NCI-H1417 treated with DMSO at 0.1 percent for 48 hours (cell line): Measurements from ENCODE around the gene PPP2R2C.

Experiments used
- DNase-seq: peaks from one replicate; lab custom pipeline; 2025; lab: John Stamatoyannopoulos, UW

Gene PPP2R2C

DNA sequence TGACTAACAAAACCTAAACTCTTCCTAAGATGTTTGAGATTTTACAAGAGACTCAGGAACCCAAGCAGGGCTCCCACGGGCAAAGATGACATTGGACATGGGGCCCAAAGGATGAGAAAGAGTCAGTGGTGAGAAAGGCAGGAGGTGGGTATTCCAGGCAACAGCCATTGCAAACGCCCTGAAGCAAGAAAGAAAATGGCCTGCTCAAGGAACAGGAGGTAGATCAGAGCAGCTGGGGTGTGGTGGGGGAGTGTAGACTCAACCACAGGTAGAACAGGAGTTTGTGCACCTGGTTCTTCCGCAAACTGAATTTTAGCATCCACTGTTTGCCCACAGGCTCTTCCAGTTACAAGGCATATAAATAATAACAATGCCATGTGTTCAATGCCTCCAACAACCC lies 3.3 kb downstream of the PPP2R2C start:
- no peak for DNase-seq

DNA sequence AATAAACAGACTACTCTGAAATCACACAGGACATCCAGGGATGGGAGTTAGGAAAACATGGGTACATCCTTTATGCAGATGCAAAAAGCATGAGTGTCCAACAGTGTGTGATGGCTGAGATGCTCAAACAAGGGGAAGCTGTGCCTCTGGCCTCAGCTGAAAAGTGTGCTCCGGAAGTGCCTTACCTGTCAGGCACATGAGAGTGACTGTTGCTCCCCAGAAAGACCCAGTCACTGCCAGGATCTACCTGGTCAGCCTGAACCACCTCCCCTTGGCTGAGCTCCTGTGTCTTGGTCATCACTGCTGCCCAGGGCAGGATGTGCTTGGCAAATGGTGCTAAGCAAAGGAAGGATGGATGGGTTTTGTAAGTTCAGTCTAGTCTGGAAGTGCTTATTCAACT lies 4.0 kb downstream of the PPP2R2C start:
- DNase-seq: no peak

DNA sequence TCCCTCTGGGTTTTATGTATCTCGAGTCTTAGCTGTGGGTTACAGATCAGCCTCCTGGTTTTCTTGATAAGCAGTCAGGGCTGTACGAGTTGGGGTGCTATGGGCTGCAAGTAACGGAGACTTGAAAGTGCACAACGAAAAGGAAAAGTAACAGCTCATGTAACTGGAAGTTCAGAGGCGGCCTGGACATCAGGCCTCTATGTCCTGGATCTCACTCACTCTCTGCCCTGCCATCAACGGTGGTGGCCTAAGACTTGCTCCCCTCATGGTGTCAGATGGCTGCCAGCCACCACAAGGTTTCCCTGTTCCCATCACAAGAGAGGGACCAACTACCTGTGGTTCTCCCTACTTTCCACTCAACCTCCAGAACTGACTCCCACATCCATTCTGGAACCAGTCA lies 4.8 kb downstream of the PPP2R2C start:
- no peak for DNase-seq

DNA sequence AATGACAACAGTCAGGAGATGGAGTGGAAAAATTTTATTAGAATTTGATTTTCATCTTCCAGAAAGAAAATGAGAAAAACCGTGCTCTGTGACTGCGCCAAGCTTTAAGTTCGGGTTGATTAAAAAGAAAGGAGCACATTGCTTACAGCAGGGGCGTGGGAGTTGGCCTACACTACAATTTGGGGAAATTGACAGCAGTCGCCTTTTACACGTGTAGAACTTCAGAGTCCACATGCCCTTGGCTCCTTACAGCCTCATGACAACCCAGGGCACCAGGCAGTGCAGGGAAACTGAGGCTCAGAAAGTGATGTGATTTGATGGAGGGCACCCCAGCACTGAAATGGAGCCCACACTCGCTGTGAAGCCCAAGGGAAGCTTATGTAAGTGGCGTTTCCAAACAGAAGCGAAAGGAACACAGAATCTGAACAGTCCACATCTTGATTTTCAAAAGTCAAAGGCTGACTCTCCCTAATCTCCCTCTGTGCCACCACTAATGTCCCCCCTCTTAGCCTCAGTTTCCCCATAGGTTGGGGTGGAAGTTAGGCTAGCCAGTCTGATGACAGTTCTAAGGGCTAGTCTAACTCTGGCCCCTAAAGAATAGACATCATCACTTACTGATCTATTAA lies 5.5 kb downstream of the PPP2R2C start:
- DNase-seq: no peak

DNA sequence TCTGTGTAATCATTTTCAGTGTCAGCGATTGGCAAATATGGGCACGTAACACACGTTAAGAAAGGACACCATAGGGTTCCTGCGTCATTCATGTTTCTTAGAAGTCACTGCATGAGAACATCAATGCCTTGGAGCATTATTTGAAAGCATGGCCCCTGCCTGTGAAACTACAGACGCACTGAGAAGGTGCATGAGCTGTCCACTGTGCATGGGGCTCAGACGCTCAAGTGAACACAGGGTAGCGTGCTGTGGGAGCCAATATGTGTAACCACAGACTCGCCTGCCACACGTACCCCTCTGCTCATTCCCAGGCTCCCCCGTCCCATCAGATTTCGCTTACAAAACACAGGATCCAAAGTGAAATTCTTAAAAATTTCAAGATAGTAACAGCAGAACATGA lies 6.5 kb downstream of the PPP2R2C start:
- DNase-seq: no peak

DNA sequence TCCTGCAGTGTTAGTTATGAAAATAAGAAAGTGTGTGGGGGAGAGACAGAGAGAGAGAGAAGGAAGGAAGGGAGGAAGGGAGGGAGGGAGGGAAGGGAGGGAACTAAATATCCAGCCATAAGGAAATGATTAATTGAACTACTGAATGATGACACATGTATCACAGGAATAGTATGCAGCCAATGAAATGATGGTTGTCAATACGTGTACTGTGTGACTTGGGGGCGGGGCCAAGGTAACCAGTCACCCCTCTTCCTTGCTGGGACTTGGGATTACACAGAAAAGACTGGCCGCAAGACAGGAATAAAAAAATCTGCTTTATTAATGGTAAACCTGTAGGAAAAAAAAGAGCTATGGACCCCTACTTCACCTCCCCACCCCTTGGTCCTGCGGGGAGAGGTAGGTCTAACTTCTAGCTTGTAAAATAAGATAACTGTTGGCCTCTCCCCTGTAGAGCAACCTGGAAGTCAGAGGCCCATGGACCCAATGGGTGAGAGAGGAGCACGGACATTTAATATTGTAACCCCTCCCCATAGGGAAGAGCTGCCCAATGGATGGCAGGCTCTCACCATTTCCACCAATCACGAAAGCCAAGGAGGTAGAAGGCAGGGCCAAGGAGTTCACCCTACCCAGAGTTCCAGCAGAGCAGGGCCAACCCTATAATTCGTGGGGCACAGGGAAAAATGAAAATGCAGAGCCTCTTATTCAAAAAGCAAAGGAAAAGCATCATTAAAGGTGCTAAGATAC lies 7.4 kb downstream of the PPP2R2C start:
- DNase-seq: no peak

DNA sequence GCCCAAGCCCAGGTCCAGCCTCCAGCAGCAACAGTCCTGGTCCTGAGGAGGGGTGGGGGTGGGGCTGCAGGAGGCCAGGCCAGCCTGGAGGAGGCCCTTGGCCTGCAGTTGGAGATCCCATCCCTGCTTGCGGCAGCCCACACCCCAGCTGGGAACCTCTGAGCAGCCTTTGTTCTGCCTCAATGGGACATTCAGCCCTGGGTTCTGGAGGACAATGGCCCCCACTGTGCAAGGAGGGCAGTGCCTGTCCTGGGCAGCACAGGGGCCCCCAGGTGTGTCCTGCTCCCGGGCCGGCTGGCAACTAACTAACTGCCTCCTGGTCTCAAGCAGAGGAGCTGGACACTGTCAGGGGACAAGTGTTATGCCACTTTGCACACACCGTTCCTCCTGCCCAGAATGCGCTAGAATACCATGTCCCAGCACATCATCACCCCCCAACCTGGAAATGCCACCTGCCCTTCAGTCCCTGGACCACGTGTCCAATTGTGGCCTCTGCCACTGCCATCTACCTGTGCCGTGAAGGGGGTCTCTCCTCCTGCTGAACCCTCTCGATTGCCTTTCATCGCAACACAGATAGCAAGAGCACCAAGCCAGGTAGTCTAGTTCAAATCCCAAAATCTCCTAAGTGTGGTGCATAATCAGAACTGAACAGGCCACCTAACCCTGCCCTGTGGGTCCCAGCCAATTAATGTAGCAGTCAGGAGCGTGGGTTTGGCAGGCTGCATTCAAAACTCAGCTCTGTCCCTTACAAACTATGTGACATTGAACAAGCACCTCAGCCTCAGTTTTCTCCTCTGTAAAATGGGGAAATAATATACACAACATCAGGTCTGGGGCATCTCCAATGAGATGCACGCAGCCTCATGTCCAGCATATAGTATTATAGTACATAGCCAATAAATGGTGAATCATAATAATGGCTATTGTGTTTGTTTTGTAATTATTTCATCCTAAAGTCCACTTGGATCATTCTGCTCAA lies 8.8 kb downstream of the PPP2R2C start:
- no peak for DNase-seq

DNA sequence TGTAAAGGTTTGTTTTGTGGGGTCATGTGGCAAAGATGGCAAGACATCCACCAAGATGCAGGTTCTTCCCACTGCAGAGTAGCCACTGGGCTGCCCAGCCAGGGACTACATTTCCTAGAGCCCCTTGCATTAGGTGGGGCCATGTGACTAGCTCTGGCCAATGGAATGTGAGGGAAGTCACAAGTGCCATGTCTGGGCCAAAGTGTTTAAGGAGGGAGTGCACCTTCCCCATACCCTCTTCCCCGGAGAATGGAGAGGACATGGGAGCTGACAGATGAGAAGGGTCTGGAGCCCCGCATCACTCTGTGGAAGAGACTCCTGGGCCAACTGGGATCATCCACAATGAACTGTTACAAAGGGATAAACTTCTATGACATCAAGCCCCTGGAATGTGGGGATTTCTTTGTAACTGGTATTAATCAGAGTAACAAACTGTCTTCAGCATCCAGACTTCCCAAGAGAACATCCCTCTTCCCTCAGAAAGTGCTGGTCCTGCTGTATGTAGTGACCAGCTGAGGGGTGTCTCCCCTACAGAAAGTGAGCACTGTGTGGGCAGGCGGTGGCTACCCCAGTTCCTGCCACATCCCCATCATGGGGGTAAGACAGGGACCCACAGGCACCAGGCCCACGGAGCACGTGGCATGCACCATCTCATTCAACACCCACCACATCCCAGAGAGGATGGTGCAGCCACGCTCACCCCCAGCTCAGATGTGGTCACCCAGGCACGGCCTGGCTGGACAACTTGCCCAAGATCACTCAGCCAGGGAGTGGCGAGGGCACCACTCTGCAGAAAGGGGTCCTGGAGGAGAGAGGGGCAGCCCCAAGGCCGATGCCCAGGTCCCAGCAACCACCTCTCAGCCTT lies 10.9 kb downstream of the PPP2R2C start:
- no peak for DNase-seq

DNA sequence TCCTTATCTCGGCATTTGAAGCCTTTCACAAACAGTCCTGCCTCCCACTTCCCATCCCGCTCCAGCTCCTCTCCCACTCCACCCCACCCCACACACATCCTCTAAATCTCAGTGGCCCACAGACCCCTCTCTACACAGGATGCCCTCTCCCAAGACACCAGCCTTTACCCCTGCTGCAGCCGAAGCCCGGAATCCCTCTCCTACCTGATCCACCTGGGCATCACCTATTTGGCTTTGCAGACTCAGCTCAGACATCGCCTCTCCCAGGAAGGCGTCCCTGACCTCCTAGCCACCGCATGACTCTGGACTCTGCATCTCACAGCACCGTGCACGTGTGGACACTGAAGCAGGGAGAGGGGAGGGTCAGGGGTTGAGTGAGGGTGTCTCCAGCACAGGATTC lies 11.5 kb downstream of the PPP2R2C start:
- DNase-seq: no peak

DNA sequence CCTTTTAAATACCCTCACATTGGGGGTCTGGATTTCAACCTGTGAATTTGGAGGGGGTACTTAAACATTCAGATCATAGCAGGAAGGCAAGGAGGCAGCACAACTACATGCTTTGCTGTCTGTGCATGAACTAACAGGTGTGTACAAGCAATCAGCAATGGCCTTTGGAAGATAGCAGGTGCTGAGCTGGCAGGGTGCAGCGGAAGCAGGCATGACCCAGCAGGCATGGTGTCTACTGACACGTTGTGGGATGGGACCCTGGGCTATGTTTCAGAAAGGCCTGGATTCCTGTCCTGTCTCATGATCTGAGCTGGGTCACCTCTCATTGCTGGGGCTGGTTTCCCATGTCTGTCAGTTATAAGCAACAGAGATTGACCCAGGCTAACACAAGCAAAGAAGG lies 13.9 kb downstream of the PPP2R2C start:
- DNase-seq: no peak

DNA sequence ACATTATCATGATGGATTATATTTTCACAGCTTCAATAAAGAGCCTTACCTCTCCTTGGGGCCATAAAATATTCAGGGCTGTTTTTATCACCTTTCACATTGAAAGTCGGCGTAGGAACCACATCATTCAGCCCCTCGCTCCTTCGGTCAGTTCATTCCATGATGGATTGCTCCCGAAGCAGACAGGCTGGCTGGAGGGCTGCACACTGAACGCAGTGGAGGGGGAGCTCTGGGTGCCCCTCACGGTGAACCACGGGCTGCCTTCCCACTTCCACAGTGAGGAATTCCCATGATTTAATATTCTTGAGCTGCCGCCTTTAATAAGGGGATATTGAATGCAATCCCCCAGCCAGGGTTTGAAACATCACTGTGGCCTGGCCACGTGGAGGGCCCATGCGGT lies 16.0 kb downstream of the PPP2R2C start:
- DNase-seq: no peak

DNA sequence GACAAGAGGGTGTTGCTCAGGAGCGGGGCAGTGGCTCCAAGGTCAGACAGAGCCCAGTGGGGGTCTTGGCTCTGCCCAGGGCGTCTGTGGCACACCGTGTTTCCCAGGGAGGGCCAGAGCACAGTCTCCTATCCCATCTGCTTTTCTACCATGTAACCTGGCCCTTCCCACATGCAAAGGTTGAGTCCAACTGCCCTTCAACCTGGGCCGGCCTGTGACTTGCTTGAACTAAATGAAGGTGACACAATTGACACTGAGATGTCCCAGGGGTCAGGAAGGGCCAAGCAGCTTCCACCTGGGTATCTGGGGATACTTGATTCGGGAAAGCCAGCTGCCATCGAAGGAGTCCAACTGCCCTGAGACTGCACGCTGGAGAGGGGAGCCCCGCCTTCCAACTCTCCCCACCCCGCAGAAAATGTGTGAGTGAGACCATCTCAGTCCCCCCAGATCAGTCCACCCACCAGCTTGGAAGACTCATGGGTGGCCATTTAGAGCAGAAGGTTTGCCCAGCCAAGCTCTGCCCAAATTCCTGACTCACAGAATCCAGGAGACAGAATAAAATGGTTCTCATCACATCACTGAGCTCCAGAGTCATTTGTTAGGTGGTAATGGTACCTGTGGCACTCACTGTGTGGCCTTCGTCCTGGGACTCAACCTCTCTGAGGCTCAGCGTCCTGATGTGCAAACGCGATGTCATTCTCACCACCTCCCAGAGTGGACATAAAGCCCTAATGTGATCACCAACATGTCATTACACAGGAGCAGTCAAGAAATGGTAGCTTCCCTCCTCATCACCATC lies 18.1 kb downstream of the PPP2R2C start:
- no peak for DNase-seq

DNA sequence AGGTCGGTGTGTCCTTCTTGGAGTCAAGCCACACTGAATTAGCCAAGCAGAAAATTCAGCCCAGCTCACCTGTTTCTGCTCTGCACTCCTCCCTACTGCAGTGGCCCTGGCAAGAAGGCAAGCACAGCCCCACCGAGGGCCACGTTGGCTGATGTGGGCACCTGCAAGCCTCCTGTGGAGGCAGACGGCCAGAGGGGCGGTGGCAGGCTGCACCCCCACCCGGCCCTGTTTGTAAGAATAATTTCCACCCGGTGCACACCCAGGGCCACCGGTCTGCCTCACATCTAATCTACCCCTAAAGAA lies 18.8 kb downstream of the PPP2R2C start:
- no peak for DNase-seq

DNA sequence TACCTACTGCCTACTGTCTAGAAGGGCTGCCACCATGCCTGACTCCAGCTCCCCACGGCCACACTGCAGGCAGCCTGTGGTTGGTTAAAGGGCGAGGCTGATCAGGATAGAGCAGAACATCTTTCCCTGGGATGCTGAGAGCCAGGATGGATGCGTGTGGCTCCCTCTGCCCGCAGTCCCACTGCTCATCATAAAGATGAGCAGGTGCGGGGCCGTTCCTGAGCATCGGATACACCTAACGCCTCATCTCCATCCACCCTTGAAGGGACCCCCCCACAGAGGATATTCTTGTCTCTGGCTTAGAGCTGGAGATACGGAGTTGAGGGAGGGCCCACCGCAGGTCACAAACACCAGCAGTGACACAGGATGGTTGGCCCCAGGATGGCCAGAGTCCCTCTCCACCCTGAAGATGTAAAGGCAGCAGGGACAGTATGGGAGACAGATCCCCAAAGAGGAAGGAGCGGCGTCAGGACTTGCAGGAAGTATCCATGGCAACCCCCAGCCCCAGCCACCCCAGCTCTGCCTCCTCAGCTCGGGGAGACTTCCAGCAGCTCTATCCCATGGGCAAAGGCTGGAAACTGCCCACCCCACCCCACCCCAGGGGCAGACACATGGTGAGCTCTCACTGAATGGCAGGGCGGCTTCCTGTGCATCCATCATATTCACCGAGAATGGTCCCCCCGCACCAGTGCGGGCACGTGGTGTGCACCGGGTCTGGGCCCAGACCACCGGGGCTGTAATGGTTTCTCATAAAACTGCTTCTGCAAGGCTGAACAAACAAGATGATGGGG lies 19.3 kb downstream of the PPP2R2C start:
- DNase-seq: no peak

DNA sequence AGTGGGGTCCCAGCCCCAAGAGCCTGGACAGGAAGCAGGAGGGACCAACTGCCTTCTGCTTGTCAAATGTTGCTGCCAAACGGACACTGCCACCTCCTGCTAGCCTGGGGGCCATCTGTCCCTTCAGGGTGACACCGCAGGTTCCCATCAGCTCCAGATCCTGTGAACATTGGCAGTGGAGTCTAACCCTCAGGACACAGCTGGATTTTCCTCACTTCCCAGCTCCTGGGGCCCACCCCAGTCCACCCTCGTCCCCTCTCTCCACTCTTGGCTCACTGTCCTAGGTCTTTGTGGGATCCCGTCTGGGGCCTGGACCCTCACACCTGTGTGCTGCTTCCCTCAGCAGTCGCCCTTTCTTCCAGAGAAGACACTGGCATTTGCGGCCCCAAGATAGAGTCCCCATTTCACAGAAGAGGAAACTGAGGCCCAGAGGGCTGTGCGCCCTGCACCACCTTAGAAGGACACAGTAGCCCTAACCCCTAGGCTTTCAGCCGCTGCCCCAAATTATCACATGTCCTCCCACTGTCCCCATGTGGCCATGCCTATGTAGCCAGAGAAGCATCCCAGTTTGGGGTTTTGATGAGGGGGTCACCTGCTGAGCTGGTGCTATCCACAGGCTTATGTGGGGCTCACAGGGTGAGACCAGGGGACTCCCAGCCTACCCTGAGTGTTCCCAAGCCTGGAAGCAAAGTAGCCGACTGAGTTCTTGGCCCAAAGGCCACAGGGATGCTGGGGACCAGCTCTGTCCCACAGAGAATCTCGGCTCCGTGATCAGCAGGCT lies 20.1 kb downstream of the PPP2R2C start:
- DNase-seq: no peak

DNA sequence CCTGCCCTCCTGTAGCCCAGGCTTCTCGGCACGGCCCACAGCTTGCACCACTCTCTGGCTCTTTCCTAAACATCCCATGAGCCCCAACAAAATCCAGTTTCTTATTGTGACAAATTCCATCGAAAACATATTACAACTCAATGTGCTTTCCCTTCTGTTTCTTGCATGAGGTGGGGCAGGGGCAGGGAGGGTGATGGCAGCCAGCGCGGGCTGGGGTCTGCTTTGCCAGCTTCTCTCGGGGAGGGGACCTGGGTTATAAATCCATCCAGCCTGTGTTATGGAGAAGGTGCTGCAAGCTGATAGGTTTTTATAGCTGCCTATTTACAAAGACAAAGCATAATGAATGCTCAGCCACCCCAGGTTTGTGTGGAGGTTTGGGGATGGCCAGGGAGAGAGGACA lies 21.1 kb downstream of the PPP2R2C start:
- DNase-seq: no peak

DNA sequence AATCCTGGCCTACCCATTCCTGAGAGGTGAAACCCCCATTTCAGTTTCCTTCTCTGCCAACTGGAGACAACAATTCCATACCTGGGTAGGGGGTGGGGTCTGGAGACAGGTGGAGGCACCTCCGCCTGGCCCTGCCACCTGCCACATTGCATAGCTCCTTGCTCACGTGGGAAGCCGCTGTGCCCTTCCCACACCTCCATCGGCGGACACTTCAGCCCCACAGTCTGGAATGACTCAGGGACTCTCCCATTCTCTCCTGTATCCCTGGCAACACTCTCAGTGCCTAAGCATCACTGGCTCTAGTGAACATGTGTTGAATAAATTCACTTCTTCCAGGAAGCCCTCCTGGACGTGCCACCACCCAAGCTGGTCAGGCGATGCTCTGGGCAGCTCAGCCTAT lies 21.7 kb downstream of the PPP2R2C start:
- no peak for DNase-seq

DNA sequence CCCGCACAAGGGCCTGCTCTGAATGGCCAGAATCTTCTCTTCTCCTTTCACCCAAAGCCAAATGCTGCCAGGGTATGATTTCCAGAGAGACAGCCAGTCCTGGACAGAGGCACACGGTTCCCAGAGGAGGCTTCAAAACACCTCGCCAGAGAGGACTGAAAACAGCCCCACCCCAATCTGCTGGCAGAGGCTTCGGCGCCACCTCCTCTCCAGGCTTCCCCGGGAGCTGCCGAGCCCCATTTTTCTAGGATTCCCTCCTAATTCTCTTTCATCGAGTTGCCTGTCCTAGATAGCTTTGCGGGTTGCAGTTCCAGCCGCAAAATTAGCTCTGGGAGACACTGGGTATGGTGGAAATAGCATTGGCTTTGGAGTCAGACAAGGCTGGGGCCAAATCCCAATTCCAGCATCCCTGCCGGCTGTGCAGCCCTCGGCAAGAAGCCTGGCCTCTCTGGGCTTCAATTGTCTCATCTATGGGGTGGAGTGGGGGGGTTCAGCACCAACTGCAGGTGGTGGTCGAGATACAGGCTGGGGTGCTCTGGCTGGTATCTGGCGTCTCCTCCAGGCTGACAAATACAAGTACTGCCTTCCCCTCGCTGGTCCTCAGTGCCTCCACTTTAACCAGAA lies 22.6 kb downstream of the PPP2R2C start:
- no peak for DNase-seq

DNA sequence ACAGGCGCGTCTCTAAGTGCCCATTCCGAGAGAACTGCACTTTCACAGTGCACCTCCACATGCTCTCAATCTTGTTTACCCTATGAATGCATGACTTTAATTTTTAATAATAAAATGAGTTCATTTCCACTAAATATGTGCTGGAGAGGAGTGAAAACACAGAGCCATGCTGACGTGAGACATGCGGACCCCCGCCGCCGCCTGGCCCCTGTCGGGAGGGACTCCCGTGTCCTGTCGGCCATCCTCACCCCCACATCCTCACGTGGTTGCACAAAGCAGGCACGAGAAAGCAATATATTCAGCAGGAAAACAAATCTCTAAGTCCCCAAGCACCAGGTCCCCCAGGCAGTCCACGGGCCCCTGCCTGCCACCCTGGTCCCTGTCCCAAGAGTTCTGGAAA lies 23.1 kb downstream of the PPP2R2C start:
- DNase-seq: no peak
